Neural cell (in vitro differentiated cells): ENCODE data around the gene MBD2. TPM values are rescaled to one million over a fixed set of nuclear protein-coding genes. Genes with fewer than 3 reads are reported as not detected.

ENCODE experiments used
- H2AFZ ChIP-seq: fragments of 200-600, 300-800 bp; sonication (generic), shearing (Covaris generic); 2 replicates; pipeline ENCODE4 v1.6.0; 2014; ENCODE audit warnings: low read depth, mild to moderate bottlenecking, antibody characterized with exemption, low read length, moderate library complexity
- H3F3A ChIP-seq: fragments of 200-600 bp; shearing (Covaris generic); 2 replicates; pipeline ENCODE4 v1.6.1; 2016; ENCODE audit warnings: mild to moderate bottlenecking, moderate library complexity, mixed read lengths, antibody characterized with exemption, low read length; ENCODE audit not compliant: insufficient read depth, poor library complexity, severe bottlenecking
- H3K27ac ChIP-seq: fragments of 200-600, 300-800 bp; sonication (generic), shearing (Covaris generic); 2 replicates; pipeline ENCODE4 v1.5.1; 2014; ENCODE audit warnings: mild to moderate bottlenecking, low read length, moderate library complexity
- H3K27me3 ChIP-seq: fragments of 300-800, 200-600 bp; sonication (generic), shearing (Covaris generic); 2 replicates; pipeline ENCODE4 v1.6.0; 2014; ENCODE audit warnings: mild to moderate bottlenecking, low read depth, low read length, moderate library complexity; ENCODE audit not compliant: insufficient read depth
- H3K36me3 ChIP-seq: fragments of 300-800, 200-600 bp; sonication (generic), shearing (Covaris generic); 2 replicates; pipeline ENCODE4 v1.5.1; 2014; ENCODE audit warnings: mild to moderate bottlenecking, antibody characterized with exemption, low read length, moderate library complexity; ENCODE audit not compliant: insufficient read depth
- H3K4me2 ChIP-seq: fragments of 300-800, 200-600 bp; sonication (generic), shearing (Covaris generic); 2 replicates; pipeline ENCODE4 v1.6.0; 2014; ENCODE audit warnings: mild to moderate bottlenecking, low read length
- H3K4me3 ChIP-seq: fragments of 300-800, 200-600 bp; sonication (generic), shearing (Covaris generic); 2 replicates; pipeline ENCODE4 v1.5.1; 2014; ENCODE audit warnings: mild to moderate bottlenecking, low read length, moderate library complexity
- H3K79me2 ChIP-seq: fragments of 200-600 bp; shearing (Covaris generic); replicated peaks from 2 replicates; pipeline ENCODE4 v1.6.0; 2014; ENCODE audit warnings: mild to moderate bottlenecking, low read length, moderate library complexity; ENCODE audit not compliant: insufficient read depth
- H3K9ac ChIP-seq: fragments of 300-800, 200-600 bp; sonication (generic), shearing (Covaris generic); 2 replicates; pipeline ENCODE4 v1.6.1; 2016; ENCODE audit warnings: mild to moderate bottlenecking, low read length, mixed read lengths
- H3K9me2 ChIP-seq: fragments of 200-600 bp; shearing (Covaris generic); 2 replicates; pipeline ENCODE4 v1.6.1; 2016; ENCODE audit warnings: mild to moderate bottlenecking, low read length, mixed read lengths; ENCODE audit not compliant: insufficient read depth
- H3K9me3 ChIP-seq: fragments of 200-600, 300-800 bp; sonication (generic), shearing (Covaris generic); 2 replicates; pipeline ENCODE4 v1.6.1; 2016; ENCODE audit warnings: mild to moderate bottlenecking, mixed run types, low read length, moderate library complexity, mixed read lengths
- H4K20me1 ChIP-seq: fragments of 200-600 bp; shearing (Covaris generic); 2 replicates; pipeline ENCODE4 v1.6.1; 2016; ENCODE audit warnings: mild to moderate bottlenecking, mixed run types; ENCODE audit not compliant: insufficient read depth
- CTCF ChIP-seq: fragments of 450-650 bp; IDR thresholded peaks from 2 replicates; pipeline ENCODE4 v1.5.1; 2014; ENCODE audit warnings: antibody characterized with exemption, mild to moderate bottlenecking, moderate library complexity; ENCODE audit not compliant: poor library complexity, severe bottlenecking
- EP300 ChIP-seq: fragments of 450-650 bp; conservative IDR thresholded peaks from 2 replicates; pipeline ENCODE4 v1.6.1; 2014; ENCODE audit warnings: antibody characterized with exemption, mild to moderate bottlenecking, moderate library complexity; ENCODE audit not compliant: poor library complexity, severe bottlenecking
- EZH2 ChIP-seq: fragments of 200-600, 300-800 bp; shearing (Covaris generic), sonication (generic); IDR thresholded peaks from 2 replicates; pipeline ENCODE4 v1.6.1; 2014; ENCODE audit warnings: antibody characterized with exemption, low read length, borderline replicate concordance, mild to moderate bottlenecking; ENCODE audit not compliant: insufficient read depth, poor library complexity, severe bottlenecking
- MXI1 ChIP-seq: fragments of 450-650 bp; conservative IDR thresholded peaks from 2 replicates; pipeline ENCODE4 v1.6.1; 2014; ENCODE audit warnings: antibody characterized with exemption, mild to moderate bottlenecking; ENCODE audit not compliant: poor library complexity, severe bottlenecking
- POLR2AphosphoS5 ChIP-seq: IDR thresholded peaks from 2 replicates; pipeline ENCODE4 v1.6.1; 2012
- RAD21 ChIP-seq: fragments of 450-650 bp; conservative IDR thresholded peaks from 2 replicates; pipeline ENCODE4 v1.6.1; 2014; ENCODE audit warnings: antibody characterized with exemption, mild to moderate bottlenecking, moderate library complexity
- REST ChIP-seq: IDR thresholded peaks from 2 replicates; pipeline ENCODE4 v1.6.1; 2012; ENCODE audit warnings: borderline replicate concordance
- SMC3 ChIP-seq: fragments of 450-650 bp; conservative IDR thresholded peaks from 2 replicates; pipeline ENCODE4 v1.6.1; 2014; ENCODE audit warnings: antibody characterized with exemption, mild to moderate bottlenecking, moderate library complexity; ENCODE audit not compliant: poor library complexity
- TAF1 ChIP-seq: IDR thresholded peaks from 2 replicates; pipeline ENCODE4 v1.6.1; 2012; ENCODE audit warnings: low read depth
- polyA plus RNA-seq: library from polyadenylated mRNA; depleted of rRNA; stranded (reverse); fragments of >200 nt; gene quantifications from 2 replicates; pipeline ENCODE4 v1.2.3, GENCODE V29; 2014

Gene MBD2
- polyA plus RNA-seq, 1 donor from 2014 or later: 16.4 TPM

- H3K4me2 ChIP-seq: no peak overlapping the region
- H3K27me3 ChIP-seq: no peaks in the 10 kb centered on the region
- no peaks in the 10 kb centered on the region for H3F3A ChIP-seq
- no peaks in the 10 kb centered on the region for H3K79me2 ChIP-seq
- H3K27ac ChIP-seq: no peak overlapping the region
- H3K9me2 ChIP-seq: no peaks in the 10 kb centered on the region
- no peaks in the 10 kb centered on the region for H4K20me1 ChIP-seq
- no peak for TF ChIP-seq CTCF
- TF ChIP-seq RAD21: no peak
- TF ChIP-seq MXI1: no peak
- no peak for TF ChIP-seq REST
- no peak for TF ChIP-seq EP300
- no peaks in the 10 kb centered on the region for H3K9me3 ChIP-seq
- no peak overlapping the region for H3K4me3 ChIP-seq
- no peak overlapping the region for H3K9ac ChIP-seq
- no peak overlapping the region for H2AFZ ChIP-seq
- no peaks in the 10 kb centered on the region for H3K36me3 ChIP-seq
Observed at GRCh38 chr18:54130631-54131030, 93.8 kb downstream of the MBD2 start.

- no peak for TF ChIP-seq SMC3
- no peak for TF ChIP-seq CTCF
- TF ChIP-seq MXI1: no peak
- no peak for TF ChIP-seq POLR2AphosphoS5
- no peak for TF ChIP-seq EZH2
- TF ChIP-seq TAF1: no peak
- TF ChIP-seq EP300: no peak
- no peak for TF ChIP-seq RAD21
- no peak for TF ChIP-seq REST
- Histone ChIP-seq H4K20me1 (no peaks in the 10 kb centered on the region), H3F3A (no peaks in the 10 kb centered on the region), H3K9ac (no peak overlapping the region), H3K36me3 (no peaks in the 10 kb centered on the region), H3K27ac (no peak overlapping the region), H3K9me2 (no peaks in the 10 kb centered on the region), H3K9me3 (no peaks in the 10 kb centered on the region), H2AFZ (no peak overlapping the region), H3K4me2 (no peak overlapping the region), H3K27me3 (no peaks in the 10 kb centered on the region), H3K4me3 (no peak overlapping the region), H3K79me2 (no peaks in the 10 kb centered on the region)
Observed at GRCh38 chr18:54130177-54130576, 94.3 kb downstream of the MBD2 start.
